DOHH2 (cell line): ENCODE measurements around the gene COX8A.

ENCODE experiments used
- H3F3A ChIP-seq: fragments of 200-600 bp; sonication (generic), shearing (Covaris generic); 2 replicates; pipeline ENCODE4 v1.6.0; 2016; ENCODE audit warnings: antibody characterized with exemption, mild to moderate bottlenecking; ENCODE audit not compliant: control insufficient read depth, insufficient read depth
- H3K27ac ChIP-seq: fragments of 200-600 bp; sonication (generic); 2 replicates; pipeline ENCODE4 v1.5.1; 2014; ENCODE audit warnings: low read depth, mild to moderate bottlenecking, low read length, moderate library complexity
- H3K27me3 ChIP-seq: fragments of 200-600 bp; sonication (generic); 2 replicates; pipeline ENCODE4 v1.6.1; 2014; ENCODE audit warnings: mild to moderate bottlenecking, low read length, mixed read lengths; ENCODE audit not compliant: control insufficient read depth
- H3K36me3 ChIP-seq: fragments of 200-600 bp; sonication (generic); 2 replicates; pipeline ENCODE4 v1.6.1; 2014; ENCODE audit warnings: mild to moderate bottlenecking, low read length, moderate library complexity, mixed read lengths; ENCODE audit not compliant: control insufficient read depth
- H3K4me1 ChIP-seq: fragments of 200-600 bp; sonication (generic); 2 replicates; pipeline ENCODE4 v1.6.1; 2014; ENCODE audit warnings: mild to moderate bottlenecking, low read length, mixed read lengths; ENCODE audit not compliant: control insufficient read depth
- H3K4me2 ChIP-seq: fragments of 200-600 bp; sonication (generic); 2 replicates; pipeline ENCODE4 v1.6.0; 2014; ENCODE audit warnings: mild to moderate bottlenecking, low read length, moderate library complexity
- H3K4me3 ChIP-seq: fragments of 200-600 bp; sonication (generic); 2 replicates; pipeline ENCODE4 v1.5.1; 2014; ENCODE audit warnings: mild to moderate bottlenecking, low read length, mixed read lengths
- H3K79me2 ChIP-seq: fragments of 200-600 bp; sonication (generic); 2 replicates; pipeline ENCODE4 v1.6.1; 2014; ENCODE audit warnings: mild to moderate bottlenecking, low read length, mixed read lengths; ENCODE audit not compliant: control insufficient read depth
- H3K9me2 ChIP-seq: fragments of 200-600 bp; sonication (generic); replicated peaks from 2 replicates; pipeline ENCODE4 v1.6.1; 2014; ENCODE audit warnings: mild to moderate bottlenecking, low read length, mixed read lengths; ENCODE audit not compliant: control insufficient read depth
- H3K9me3 ChIP-seq: fragments of 200-600 bp; sonication (generic); 2 replicates; pipeline ENCODE4 v1.6.1; 2014; ENCODE audit warnings: antibody characterized with exemption, low read length, mixed read lengths; ENCODE audit not compliant: control insufficient read depth, insufficient read depth
- H4K20me1 ChIP-seq: fragments of 200-600 bp; sonication (generic); 2 replicates; pipeline ENCODE4 v1.6.0; 2014; ENCODE audit warnings: low read depth, mild to moderate bottlenecking, antibody characterized with exemption, low read length, moderate library complexity; ENCODE audit not compliant: control insufficient read depth, insufficient read depth
- CTCF ChIP-seq: fragments of 200-600 bp; sonication (generic); IDR thresholded peaks from one replicate; pipeline ENCODE4 v1.5.1; 2014; ENCODE audit warnings: antibody characterized with exemption, mild to moderate bottlenecking, low read depth, low read length; ENCODE audit not compliant: poor library complexity, severe bottlenecking
- EZH2phosphoT487 ChIP-seq: fragments of 200-600 bp; sonication (generic); IDR thresholded peaks from 2 replicates; pipeline ENCODE4 v1.6.1; 2017; ENCODE audit warnings: borderline replicate concordance, mild to moderate bottlenecking, antibody characterized with exemption, low read length, moderate library complexity, mixed read lengths

Gene COX8A

GRCh38 chr11:64014356-64014755 is 39.9 kb downstream of the COX8A start:
- H3F3A ChIP-seq, result no peaks in the 10 kb centered on the region
- H3K79me2 ChIP-seq, result no peaks in the 10 kb centered on the region
- peaks cover 11% of the 10 kb centered on the region for H3K9me3 ChIP-seq
- no peak overlapping the region for H3K4me3 ChIP-seq
- no peaks in the 10 kb centered on the region for H3K9me2 ChIP-seq
- H3K4me1 ChIP-seq, result no peaks in the 10 kb centered on the region
- H3K36me3 ChIP-seq, result no peaks in the 10 kb centered on the region
- no peak overlapping the region for H3K4me2 ChIP-seq
- H3K27ac ChIP-seq, result no peak overlapping the region
- no peaks in the 10 kb centered on the region for H4K20me1 ChIP-seq
- H3K27me3 ChIP-seq, result no peaks in the 10 kb centered on the region
- TF ChIP-seq CTCF (no peak), EZH2phosphoT487 (no peak)

GRCh38 chr11:64015510-64015909 is 41.1 kb downstream of the COX8A start:
- Histone ChIP-seq H3F3A (no peaks in the 10 kb centered on the region), H3K4me3 (no peak overlapping the region), H3K4me2 (no peak overlapping the region), H4K20me1 (no peaks in the 10 kb centered on the region), H3K9me3 (peaks cover 6% of the 10 kb centered on the region; the same call in 1 of the 2 replicates), H3K79me2 (no peaks in the 10 kb centered on the region), H3K27me3 (no peaks in the 10 kb centered on the region), H3K27ac (no peak overlapping the region), H3K36me3 (no peaks in the 10 kb centered on the region), H3K4me1 (no peaks in the 10 kb centered on the region), H3K9me2 (no peaks in the 10 kb centered on the region)
- no peak for TF ChIP-seq CTCF
- no peak for TF ChIP-seq EZH2phosphoT487

GRCh38 chr11:64015935-64016845 is 41.8 kb downstream of the COX8A start:
- H3F3A ChIP-seq, result no peaks in the 10 kb centered on the region
- no peaks in the 10 kb centered on the region for H3K9me2 ChIP-seq
- no peak overlapping the region for H3K4me2 ChIP-seq
- no peaks in the 10 kb centered on the region for H3K4me1 ChIP-seq
- H4K20me1 ChIP-seq, result no peaks in the 10 kb centered on the region
- no peaks in the 10 kb centered on the region for H3K36me3 ChIP-seq
- no peaks in the 10 kb centered on the region for H3K79me2 ChIP-seq
- TF ChIP-seq EZH2phosphoT487, result no peak
- no peak overlapping the region for H3K4me3 ChIP-seq
- H3K27ac ChIP-seq, result no peak overlapping the region
- 0 out of 2 replicates have a peak, but pooled peaks cover 3% of the 10 kb centered on the region for H3K27me3 ChIP-seq
- H3K9me3 ChIP-seq, result no peaks in the 10 kb centered on the region

- H4K20me1 ChIP-seq, result no peaks in the 10 kb centered on the region
- H3K36me3 ChIP-seq, result no peaks in the 10 kb centered on the region
- no peak overlapping the region for H3K27ac ChIP-seq
- no peaks in the 10 kb centered on the region for H3K79me2 ChIP-seq
- H3K4me1 ChIP-seq, result no peaks in the 10 kb centered on the region
- no peaks in the 10 kb centered on the region for H3K9me2 ChIP-seq
- no peaks in the 10 kb centered on the region for H3F3A ChIP-seq
- no peak overlapping the region for H3K4me3 ChIP-seq
- 0 out of 2 replicates have a peak, but pooled peaks cover 3% of the 10 kb centered on the region for H3K27me3 ChIP-seq
- no peak for TF ChIP-seq CTCF
- TF ChIP-seq EZH2phosphoT487, result no peak
- no peak overlapping the region for H3K4me2 ChIP-seq
- no peaks in the 10 kb centered on the region for H3K9me3 ChIP-seq
Measured at GRCh38 chr11:64017945-64018224, 43.5 kb downstream of the COX8A start.
